Neural progenitor cell (in vitro differentiated cells): Measurements from ENCODE around the gene ZFY.

Source experiments
- EZH2 ChIP-seq: fragments of 200-600 bp; sonication (generic); IDR thresholded peaks from 2 replicates; pipeline ENCODE4 v1.6.1; 2017; ENCODE audit warnings: antibody characterized with exemption, mild to moderate bottlenecking, moderate library complexity
- TF ChIP-seq, protein P1 (sequence below): fragments of 200-600 bp; sonication (generic); IDR thresholded peaks from 2 replicates; pipeline ENCODE4 v1.5.1; 2017; ENCODE audit warnings: antibody characterized with exemption, mild to moderate bottlenecking

GRCh38 chrY:2955561-2955960 is 20.4 kb downstream of the ZFY start:
- TF ChIP-seq, protein P1, sequence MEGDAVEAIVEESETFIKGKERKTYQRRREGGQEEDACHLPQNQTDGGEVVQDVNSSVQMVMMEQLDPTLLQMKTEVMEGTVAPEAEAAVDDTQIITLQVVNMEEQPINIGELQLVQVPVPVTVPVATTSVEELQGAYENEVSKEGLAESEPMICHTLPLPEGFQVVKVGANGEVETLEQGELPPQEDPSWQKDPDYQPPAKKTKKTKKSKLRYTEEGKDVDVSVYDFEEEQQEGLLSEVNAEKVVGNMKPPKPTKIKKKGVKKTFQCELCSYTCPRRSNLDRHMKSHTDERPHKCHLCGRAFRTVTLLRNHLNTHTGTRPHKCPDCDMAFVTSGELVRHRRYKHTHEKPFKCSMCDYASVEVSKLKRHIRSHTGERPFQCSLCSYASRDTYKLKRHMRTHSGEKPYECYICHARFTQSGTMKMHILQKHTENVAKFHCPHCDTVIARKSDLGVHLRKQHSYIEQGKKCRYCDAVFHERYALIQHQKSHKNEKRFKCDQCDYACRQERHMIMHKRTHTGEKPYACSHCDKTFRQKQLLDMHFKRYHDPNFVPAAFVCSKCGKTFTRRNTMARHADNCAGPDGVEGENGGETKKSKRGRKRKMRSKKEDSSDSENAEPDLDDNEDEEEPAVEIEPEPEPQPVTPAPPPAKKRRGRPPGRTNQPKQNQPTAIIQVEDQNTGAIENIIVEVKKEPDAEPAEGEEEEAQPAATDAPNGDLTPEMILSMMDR: no peak
- no peak for TF ChIP-seq EZH2
